IPS DF 4.7 (cell line): Measurements from ENCODE around the gene SUSD4.
"Not testable (repeated sequence)": the region's sequence is repeated elsewhere in the genome, so short reads cannot be mapped to it uniquely, and the experiment has no call there.

Source experiments
- DNase-seq: peaks from one replicate; pipeline ENCODE4 v3.0.0-alpha.2; 2013; ENCODE audit warnings: low spot score; ENCODE audit errors: extremely low read depth

Gene SUSD4

DNA sequence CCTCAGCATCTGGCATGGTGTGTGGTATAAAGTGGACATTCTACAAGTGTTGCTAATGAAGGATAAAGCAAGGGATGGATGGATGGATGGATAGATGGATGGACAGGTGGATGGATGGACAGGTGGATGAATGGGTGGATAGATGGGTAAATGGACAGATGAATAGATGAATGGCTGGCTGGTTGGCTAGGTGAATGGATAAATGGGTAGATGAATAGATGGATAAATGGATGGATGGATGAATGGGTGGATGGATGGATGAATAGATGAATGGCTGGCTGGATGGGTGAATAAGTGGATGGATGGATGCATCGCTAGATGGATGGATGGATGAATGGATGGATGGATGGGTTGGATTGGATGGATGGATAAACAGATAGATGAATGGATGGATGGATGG lies 66.2 kb downstream of the SUSD4 start:
- no peak for DNase-seq

DNA sequence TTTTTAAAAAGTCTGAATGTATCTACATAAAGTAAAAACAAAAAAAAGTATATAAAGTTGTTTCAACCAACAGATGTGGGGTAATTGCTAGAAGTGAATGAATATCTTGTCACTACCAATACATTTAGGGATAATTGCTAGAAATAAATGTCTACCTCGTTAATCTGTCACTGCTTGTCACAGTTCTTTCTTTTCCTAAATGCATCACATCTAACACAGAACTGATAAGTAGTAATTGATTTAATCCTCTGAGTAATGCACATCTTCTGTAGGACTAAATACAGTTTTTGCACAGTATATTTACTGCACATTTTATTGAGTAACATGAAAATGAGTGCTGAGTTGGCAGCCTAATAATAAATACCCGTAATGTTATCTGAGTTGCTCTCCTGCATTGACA lies 72.2 kb downstream of the SUSD4 start:
- DNase-seq, result no peak

DNA sequence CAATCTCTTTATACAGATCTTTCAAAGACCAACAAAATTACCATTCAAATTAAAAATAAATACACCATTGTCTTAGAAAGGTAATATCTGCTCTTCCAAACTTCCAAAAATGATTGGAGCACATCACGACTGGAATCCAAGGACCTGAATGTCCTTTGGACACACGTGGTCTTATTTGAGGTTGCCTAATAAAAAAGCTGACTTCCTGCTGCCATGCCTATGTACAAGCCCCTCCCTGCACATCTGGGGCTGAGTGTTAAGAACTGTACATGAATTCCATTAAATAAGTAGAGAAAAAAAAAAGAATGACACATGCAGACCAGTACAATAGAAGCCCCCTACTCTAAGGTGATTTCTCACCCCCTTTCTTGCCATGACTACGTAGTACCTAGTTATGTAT lies 73.6 kb downstream of the SUSD4 start:
- DNase-seq, result no peak

DNA sequence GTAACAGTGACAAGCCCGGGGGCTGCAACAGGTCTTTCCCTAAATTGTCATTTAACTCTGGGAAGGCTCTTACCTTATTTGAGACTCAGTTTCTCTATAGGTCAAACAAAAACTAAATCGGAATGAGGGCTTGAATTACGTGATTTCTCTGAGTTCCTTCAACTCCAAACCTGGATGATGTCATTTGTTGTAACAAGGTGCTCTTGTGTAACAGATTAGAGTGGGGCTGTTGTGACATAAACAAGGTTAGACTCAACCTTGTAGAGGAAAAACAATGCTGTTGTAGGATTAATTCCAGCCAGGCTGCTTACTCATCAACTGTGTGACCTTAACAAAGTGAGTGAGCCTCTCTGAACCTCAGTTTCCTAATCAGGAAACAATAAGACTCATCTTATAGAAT lies 74.4 kb downstream of the SUSD4 start:
- DNase-seq, result no peak

DNA sequence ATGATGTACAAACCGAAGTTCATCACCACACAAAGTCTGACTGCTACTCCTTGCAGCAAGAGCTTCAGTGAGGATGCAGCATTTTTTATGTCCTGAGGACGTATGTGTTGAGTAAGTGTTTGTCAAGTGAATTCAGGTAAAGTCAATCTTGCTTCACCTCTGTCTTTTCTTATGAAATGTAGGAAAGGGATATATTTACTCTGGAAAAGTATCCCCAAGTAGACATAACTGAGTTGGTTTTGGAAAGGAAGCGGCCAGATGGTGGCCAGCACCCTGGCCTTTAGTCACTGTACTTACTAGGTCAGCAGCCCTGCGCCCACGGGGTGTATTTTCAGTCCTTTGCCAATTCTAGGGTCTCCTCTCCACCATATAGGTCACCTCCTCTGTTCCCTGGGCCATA lies 75.2 kb downstream of the SUSD4 start:
- DNase-seq, result no peak

DNA sequence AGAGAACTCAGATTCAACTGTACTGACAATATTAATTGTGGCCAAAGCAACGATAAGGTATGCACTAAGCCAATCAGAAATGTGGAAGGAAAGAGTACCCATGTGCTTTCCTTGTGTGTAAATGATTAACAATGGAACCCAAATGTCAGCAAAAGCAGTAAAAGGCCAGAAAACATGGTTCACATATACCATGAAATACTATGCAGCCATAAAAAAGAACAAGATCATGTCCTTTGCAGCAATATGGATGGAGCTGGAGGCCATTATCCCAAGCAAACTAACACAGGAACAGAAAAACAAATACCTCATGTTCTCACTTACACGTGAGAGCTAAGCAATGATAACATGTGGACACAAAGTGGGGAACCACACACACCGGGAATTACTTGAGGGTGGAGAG lies 78.5 kb downstream of the SUSD4 start:
- no peak for DNase-seq

DNA sequence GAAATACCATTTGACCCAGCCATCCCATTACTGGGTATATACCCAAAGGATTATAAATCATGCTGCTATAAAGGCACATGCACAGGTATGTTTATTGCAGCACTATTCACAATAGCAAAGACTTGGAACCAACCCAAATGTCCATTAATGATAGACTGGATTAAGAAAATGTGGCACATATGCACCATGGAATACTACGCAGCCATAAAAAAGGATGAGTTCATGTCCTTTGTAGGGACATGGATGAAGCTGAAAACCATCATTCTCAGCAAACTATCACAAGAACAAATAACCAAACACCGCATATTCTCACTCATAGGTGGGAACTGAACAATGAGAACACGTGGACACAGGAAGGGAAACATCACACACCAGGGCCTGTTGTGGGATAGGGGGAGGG lies 80.3 kb downstream of the SUSD4 start:
- not testable (repeated sequence) for DNase-seq

DNA sequence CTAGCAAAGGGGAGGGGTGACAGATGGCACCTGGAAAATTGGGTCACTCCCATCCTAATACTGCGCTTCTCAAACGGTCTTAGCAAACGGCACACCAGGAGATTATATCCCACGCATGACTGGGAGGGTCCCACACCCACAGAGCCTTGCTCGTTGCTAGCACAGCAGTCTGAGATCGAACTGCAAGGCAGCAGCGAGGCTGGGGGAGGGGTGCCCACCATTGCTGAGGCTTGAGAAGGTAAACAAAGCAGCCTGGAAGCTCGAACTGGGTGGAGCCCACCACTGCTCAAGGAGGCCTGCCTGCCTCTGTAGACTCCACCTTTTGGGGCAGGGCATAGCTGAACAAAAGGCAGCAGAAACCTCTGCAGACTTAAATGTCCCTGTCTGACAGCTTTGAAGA lies 85.7 kb downstream of the SUSD4 start:
- DNase-seq, result not testable (repeated sequence)

DNA sequence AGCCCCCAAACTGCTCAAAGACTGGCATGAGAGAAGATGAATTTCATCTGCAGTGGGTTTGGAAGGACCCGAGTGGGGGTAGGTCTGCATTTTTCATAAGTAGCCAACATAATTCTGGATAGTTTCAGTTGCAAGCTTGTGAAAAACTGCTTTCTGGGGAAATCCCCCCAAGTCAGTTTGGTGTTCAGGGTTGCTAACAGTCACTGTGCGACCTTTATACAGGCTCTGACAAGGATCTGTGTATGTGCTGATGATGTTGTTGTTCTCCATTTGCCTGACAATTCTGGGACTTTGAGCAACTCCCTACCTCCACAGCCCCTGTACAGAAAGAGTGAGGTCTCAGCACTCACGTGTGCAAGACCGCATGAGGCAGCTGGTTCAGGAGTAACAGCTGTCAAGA lies 87.9 kb downstream of the SUSD4 start:
- DNase-seq, result no peak

DNA sequence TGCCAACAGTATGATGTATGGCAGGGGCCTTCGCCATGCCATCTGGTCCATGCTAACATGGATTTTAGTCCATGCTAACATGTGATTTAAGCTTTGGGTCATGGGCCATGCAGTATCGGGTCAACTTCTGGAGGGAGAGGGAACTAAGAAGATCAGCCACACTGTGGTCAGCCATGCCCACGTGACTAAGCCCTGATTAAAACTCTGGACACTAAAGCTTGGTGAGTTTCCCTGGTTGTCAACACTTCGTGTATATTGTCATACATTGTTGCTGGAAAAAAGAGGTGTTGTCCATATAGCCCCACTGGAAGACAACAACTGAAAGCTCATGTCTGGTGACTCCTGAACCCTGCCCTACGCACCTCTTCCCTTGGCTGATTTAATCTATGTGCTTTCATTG lies 90.5 kb downstream of the SUSD4 start:
- DNase-seq, result no peak

DNA sequence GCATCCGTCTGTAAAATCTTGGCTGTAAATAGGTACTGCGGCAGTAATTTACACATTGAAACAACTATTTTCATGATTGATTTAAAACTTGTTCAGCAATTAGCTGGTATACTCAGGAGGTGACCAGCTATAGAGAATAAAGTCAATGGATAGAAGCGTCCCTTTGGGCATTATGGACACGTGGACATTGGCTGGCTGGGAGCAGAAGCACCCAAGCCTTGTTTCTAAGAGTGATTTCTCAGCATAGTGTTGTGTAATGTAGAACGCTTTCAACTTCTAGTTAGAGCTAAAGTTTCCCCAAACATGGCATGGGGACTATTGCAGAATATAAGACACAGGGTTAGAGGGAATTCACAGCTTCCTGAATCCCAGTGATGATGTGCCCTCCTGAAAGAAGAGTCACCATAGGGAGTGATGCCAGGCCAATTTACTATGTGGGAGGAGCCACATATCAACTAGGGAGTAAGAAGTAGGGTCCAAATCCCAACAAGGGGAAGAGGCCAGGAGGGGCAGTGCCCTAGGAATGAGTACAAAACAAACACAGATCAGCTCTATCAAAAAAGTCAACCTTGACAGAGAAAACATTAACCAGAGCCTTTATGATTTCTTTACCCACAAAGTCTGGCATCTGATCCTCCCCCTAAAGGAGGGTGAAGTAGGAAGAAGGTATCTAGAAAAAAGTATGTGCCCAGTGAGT lies 92.7 kb downstream of the SUSD4 start:
- no peak for DNase-seq

DNA sequence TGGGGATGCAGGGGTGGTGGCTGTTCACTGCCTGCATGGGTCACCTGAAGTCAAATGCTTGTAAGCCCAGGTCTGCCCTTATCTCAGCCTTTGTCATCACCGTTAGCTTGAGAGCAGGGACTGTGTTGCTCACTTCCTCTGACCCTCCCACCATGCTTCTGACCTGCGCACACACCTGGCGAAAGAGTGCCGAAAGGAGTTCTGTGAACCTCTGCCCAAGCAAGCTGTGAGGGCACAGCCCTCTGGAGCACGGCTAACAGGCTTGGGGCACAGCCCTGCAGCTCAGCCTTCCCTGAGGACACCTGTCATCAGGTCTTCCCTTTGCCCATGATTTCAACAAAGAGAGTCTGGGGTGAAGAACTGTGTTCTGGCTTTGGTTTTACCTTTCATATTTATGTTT lies 93.8 kb downstream of the SUSD4 start:
- no peak for DNase-seq

DNA sequence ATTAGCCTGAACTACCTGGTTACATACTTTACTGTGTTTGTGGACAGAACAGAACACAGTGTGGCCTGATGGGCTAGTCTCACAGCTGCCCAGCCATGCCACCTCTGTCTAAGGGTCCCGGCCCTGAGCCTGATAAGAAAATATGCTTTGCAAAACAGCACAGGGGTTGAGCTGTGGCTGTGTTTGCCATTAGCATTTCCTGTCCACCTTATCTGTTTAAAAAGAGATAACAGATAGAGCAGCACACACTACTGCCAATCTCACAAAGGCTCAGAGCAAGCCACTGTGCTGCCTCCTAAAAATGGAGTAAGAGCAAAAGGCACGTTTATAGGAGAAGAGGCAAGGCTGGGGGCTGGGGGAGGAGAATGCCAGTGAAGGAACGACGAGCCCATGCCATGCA lies 95.0 kb downstream of the SUSD4 start:
- DNase-seq, result no peak

DNA sequence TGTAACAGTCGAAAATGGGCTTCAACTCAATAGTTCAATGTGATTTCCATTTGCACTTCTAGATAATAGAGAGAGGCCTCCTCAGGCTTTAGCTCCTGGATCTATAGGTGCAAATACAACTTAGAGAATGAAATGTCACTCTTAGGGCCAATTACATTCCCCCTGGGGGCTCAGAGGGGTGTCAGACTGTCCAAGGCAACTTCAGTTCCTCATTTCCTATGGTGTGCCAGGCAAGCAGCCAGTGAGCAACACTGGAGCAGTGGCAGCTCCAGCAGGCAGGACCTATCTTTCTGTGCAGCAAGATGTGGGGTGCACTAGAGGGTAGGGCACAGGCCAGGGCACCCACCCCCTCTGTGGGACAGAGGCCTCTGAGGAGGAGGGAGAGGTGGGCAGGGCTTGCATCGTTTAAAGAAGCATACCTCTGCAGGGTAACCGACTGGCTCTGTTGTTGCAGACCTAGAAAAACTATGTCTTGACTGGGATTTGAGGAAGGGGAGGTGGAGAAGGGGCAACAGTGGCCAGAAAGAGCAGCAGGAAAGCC lies 97.3 kb downstream of the SUSD4 start:
- DNase-seq, result no peak

DNA sequence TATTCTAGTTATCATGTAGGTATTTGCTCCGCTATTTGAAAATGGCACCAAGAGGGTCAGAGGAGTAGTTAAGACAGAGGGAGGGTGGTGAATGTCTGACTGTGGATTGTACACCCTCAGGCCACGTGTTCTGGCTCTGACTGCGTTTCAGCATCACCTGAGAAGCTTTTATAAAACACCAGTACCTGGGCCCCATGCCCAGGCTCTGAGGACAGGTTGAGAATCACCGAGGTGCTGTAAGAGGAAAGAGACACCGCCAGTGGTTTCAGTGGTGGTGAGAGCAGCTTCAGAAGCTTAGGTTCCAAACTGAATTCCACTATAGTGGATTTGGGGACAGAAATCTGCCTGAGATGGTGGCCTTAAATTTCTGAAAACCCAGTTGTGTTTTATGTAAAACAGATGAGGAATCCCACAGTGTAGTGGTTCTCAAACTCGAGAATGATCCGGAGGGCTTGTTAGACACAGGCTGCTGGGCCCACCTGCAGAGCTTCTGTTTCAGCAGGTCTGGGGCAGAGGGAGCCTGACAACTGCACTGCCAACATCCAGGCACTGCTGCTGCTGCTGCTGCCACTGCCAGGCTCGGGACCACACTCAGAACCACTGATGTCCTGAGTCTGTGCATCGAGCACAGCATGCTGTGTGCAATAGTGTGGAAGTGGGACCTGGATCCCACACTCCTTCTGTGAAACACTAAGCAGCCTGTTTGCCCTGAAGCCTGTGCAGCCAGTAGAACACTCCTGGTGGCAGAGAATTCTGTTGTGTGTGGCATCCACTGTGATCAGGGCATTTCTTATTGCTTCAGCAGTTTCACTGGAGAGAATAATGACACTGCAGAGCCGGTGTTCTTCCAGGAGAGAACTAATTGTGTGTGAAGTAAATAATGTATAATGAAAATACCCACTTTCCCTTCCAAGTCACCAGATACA lies 98.7 kb downstream of the SUSD4 start:
- no peak for DNase-seq

DNA sequence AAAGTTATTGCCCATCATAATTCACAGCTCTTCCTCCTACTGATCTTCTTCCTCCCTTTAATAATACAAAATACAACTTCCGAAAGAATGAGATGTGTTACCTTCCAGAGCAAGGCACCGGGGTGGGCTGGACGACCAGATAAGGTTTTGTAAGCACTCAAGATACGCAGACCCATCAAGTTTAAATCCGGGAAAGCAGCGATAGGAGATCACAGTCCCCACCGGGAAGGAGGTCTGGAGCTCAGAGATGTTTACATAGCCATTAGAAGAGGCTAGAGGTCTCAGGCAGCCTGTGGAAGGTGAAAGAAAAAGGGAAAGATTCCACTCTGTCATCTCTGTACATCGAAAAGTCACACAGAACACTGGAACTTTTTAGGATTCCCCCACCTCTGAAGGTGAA lies 99.4 kb downstream of the SUSD4 start:
- no peak for DNase-seq

DNA sequence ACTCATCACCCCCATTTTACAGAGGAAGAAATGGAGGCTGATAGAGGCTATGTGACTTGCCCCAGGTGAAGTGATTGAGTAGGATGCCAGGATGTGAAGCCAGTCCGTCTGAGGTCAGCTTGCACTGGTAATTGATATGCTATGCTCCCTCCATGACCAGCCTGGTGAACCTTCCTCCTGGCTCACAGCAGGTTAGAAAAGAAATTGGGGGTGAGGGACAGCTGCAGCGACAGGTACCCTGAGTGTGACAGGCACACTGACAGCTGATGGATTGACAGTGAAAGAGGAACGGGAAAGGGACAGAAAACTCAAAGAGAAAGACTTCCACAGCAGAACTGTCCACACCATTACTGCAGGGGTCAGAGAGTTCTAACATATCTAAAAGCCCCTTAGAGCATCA lies 102.1 kb downstream of the SUSD4 start:
- no peak for DNase-seq

DNA sequence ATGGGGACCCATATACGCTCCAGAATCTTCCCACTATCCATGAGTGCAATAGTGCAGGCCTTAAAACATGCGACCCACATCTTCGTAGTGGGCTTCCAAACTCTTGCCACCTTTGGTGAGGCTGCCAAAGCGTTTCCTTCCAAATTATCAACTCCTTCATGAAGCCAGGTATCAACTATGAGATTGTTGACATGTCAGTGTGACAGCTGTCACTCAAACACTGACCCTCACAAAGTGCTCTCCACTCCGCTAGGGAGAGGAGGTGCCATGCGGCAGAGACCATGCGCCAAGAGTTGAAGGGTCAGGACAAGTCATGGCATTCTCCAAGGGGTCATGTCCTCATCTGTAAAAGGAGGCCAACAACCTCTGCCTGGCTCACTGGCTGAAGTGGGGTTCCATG lies 103.3 kb downstream of the SUSD4 start:
- DNase-seq, result no peak

DNA sequence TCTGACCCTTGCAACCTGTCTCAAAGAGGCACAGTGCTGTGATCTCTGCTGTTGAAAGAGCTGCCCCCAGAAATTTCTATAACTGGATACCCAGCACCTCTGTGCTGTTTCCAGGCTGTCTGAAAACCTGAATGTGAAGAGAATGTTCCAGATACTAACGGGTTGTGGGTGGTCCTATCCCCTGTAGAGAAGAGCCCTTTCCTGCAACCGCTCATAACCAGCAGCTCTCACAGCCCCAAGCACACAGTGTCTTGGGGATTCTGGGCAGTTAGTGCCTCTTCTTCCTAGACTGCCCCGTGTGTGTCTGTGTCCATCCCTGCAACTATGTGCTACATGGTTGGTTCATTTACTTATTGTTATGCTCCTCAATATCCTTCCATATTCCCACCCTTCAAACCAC lies 104.5 kb downstream of the SUSD4 start:
- DNase-seq, result no peak

DNA sequence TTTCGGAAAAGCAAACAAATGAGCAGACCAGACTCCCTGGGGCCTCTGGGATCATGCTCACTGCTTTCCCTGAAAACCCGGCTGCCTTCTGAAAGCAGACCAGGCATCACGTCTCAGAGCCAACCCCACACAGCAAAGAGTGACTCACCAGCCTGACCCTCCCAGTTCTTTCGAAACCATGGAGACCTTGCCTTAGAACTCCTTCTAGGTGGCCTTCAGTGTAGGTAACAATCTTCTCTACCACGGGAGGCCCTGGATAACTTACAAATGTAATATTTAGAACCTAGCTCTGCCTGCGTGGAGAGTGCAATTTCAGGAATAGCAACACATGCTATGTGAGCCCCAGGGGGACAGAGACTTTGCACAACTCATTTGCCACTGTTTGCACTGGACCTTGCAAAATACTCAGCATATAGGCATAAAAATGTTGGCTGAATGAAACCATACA lies 105.2 kb downstream of the SUSD4 start:
- no peak for DNase-seq

DNA sequence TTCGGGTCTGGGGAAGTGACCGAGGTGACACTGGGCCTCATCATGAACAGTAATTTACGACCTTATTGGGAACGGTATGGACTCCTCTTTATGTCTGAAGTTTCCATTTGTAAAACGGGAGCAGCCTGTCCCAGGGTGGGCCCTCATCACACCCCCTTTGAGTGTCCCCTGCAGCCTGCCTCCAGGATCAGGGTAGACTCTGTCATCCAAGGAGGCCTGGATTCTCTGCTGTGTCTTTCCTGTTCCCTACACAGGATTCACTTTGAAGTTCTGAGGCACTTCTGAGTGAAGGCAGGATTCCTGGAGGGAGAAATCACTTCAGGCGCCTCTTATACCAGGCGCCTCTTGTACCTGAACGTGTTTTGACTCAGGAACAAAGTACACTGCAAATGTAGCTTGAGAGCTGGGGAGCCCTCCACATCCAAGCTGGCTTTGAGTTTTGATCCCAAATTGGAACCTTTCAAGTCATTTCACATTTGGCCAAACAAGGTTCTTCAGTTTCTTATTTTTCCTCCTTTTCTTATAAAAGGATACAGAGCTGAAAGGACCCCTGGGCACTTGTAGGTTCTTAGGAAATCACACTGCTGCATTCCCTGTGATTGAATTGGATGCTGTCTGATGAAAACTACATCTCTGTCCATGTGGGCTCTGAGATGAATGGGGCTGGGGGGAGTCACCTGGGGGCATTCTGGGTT lies 106.0 kb downstream of the SUSD4 start:
- DNase-seq, result no peak

DNA sequence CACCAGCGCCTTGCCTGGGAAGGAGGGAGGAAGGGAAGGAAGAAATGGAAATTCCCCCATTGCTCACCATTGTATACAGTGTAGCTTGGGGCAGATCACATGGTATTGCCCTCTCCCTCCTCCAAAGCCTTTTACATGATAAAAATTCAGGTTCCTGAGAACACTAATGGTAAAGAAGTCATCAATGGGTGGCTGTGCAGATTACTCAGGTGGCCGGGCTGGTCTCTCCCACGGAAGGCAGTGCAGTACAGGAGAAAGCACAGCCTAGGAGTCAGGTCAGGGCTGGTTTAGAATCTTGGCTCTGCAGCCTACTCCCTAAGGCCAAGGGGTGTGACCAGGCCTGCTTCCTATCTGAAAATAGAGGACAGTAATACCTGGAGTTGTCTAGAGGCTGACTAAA lies 107.9 kb downstream of the SUSD4 start:
- DNase-seq, result no peak
